ENCODE results near the gene N4BP2.

DNA sequence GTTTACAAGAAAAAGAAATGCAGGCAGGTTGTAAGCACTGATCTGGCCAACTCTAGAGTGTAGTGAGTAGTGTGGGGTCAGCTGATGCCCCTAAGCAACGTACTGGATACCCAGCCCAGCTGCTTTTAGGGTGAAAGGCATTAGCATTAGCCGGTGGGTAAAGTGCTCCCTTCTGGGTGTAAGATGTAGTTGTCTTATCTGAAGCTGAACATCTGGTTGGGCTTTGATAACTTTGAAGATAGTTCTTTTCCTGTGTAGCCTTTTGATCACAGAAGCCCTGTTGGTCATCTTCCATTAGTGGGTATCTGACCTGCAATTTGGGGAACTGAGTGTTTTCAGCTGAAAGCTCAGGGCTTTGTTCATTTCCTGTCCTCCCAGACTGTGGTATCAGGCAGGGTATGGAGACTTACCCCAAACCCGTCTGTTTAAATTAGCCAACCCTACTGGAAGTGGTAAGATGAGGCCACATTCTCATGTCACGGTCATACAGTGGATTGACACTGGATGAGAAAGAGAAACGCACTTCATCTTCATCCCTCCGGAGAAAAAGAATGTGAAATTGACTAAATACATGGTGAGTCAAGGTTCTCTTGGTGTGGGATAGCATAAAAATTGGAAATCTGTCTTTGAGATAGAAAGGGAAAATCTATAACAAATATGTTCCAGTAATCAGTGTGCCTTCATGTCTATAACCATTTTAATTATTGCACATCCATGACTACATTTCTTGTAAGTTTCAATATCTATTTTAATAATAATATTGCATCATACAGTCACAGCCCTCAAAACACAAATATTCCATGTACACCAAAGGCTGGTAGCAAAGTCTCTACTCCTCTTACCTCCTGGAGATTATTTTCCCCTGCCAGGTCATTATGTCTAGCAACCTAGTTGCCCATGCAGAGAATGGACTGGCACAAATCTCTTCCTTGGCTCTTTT, 148.9 kb downstream of the N4BP2 start:
- TF ChIP-seq TAF1 (IDR thresholded peaks at IDR 0.05; ENCODE audit: borderline replicate concordance, low read depth, low read length) (no peak), POLR2A (IDR thresholded peaks at IDR 0.05; ENCODE audit: low read depth, low read length) (peak; percentile 58)

Measured in GM12892 (cell line).